Liver (tissue), 9 donors: ENCODE results near the gene ADAM11. TPM values are rescaled to one million over a fixed set of nuclear protein-coding genes. Genes with fewer than 3 reads are reported as not detected.

Experiments
- DNase-seq: peaks from one replicate; pipeline ENCODE4 v3.0.0-alpha.2; 2017; ENCODE audit warnings: low spot score
- H3K27ac ChIP-seq, 2 donors: one replicate each; pipeline ENCODE4 v1.7.0; 2013; ENCODE audit warnings: inconsistent platforms in 2 of 2, low read length in 2 of 2, control low read depth in 1 of 2, low read depth in 1 of 2, mild to moderate bottlenecking in 1 of 2
- H3K27me3 ChIP-seq, 4 donors: one replicate each; pipeline versions ENCODE4 v1.6.1 to v1.7.0; 2013; ENCODE audit warnings: low read length in 3 of 4, inconsistent platforms in 1 of 4, mild to moderate bottlenecking in 1 of 4, moderate library complexity in 1 of 4; ENCODE audit not compliant: control insufficient read depth in 4 of 4, insufficient read depth in 4 of 4
- H3K36me3 ChIP-seq, 4 donors: one replicate each; pipeline versions ENCODE4 v1.6.1 to v1.7.0; 2013; ENCODE audit warnings: low read length in 3 of 4, mild to moderate bottlenecking in 3 of 4, low read depth in 1 of 4, moderate library complexity in 1 of 4; ENCODE audit not compliant: control insufficient read depth in 4 of 4, insufficient read depth in 3 of 4
- H3K4me1 ChIP-seq, 4 donors: one replicate each; pipeline versions ENCODE4 v1.6.1 to v1.7.0; 2013; ENCODE audit warnings: low read length in 3 of 4, mild to moderate bottlenecking in 3 of 4, moderate library complexity in 1 of 4; ENCODE audit not compliant: control insufficient read depth in 4 of 4, insufficient read depth in 4 of 4
- H3K4me3 ChIP-seq, 3 donors: one replicate each; pipeline versions ENCODE4 v1.6.1 to v1.7.0; 2013; ENCODE audit warnings: low read length in 3 of 3, control low read depth in 1 of 3, low read depth in 1 of 3, mild to moderate bottlenecking in 1 of 3
- H3K9ac ChIP-seq, 2 donors: one replicate each; pipeline ENCODE4 v1.7.0; 2013; ENCODE audit warnings: low read length in 2 of 2, mild to moderate bottlenecking in 2 of 2, moderate library complexity in 2 of 2, control low read depth in 1 of 2, low read depth in 1 of 2
- H3K9me3 ChIP-seq, 4 donors: one replicate each; pipeline versions ENCODE4 v1.6.1 to v1.7.0; 2013; ENCODE audit warnings: low read length in 3 of 4; ENCODE audit not compliant: control insufficient read depth in 4 of 4
- EGR1 ChIP-seq, 2 donors: IDR thresholded peaks; 2 replicates each; pipeline ENCODE4 v1.6.1; 2016 to 2018; ENCODE audit warnings: antibody characterized with exemption in 2 of 2, low read depth in 2 of 2
- FOXA1 ChIP-seq: IDR thresholded peaks from 2 replicates; pipeline ENCODE4 v1.6.1; 2016; ENCODE audit warnings: antibody characterized with exemption
- FOXA2 ChIP-seq: IDR thresholded peaks from 2 replicates; pipeline ENCODE4 v1.6.1; 2016; ENCODE audit warnings: antibody characterized with exemption
- HNF4A ChIP-seq, 2 donors: conservative IDR thresholded peaks; 2 replicates each; pipeline ENCODE4 v1.6.1; 2016; ENCODE audit warnings: antibody characterized with exemption in 2 of 2, mild to moderate bottlenecking in 2 of 2
- HNF4G ChIP-seq: IDR thresholded peaks from 2 replicates; pipeline ENCODE4 v1.6.1; 2016; ENCODE audit warnings: antibody characterized with exemption
- JUND ChIP-seq, 2 donors: IDR thresholded peaks; 2 replicates each; pipeline ENCODE4 v1.6.1; 2016; ENCODE audit warnings: antibody characterized with exemption in 2 of 2
- NR2F2 ChIP-seq: IDR thresholded peaks from 2 replicates; pipeline ENCODE4 v1.6.1; 2016; ENCODE audit warnings: antibody characterized with exemption
- RAD21 ChIP-seq, 2 donors: IDR thresholded peaks; 2 replicates each; pipeline ENCODE4 v1.6.1; 2016; ENCODE audit warnings: antibody characterized with exemption in 2 of 2, mild to moderate bottlenecking in 2 of 2
- RXRA ChIP-seq, 2 donors: IDR thresholded peaks; 2 replicates each; pipeline ENCODE4 v1.6.1; 2017 to 2018; ENCODE audit warnings: antibody characterized with exemption in 2 of 2, mild to moderate bottlenecking in 1 of 2
- SP1 ChIP-seq: IDR thresholded peaks from 2 replicates; pipeline ENCODE4 v1.6.1; 2018; ENCODE audit warnings: antibody characterized with exemption, mild to moderate bottlenecking
- TAF1 ChIP-seq: conservative IDR thresholded peaks from 2 replicates; pipeline ENCODE4 v1.6.1; 2016; ENCODE audit warnings: antibody characterized with exemption, mild to moderate bottlenecking
- YY1 ChIP-seq: IDR thresholded peaks from 2 replicates; pipeline ENCODE4 v1.6.1; 2016; ENCODE audit warnings: antibody characterized with exemption, mild to moderate bottlenecking
- WGBS: extraction: QIAGEN DNeasy Blood & Tissue Kit; methylation state at CpG from one replicate; pipeline ENCODE4 v1.1.7; 2013; 5-methylcytosine and 5-hydroxymethylcytosine counted together
- polyA plus RNA-seq, 2 donors: library from polyadenylated mRNA; stranded (reverse) in 1 of 2; unstranded in 1 of 2; fragments of 200-250 nt in 1 of 2; fragments of >200 nt in 1 of 2; fragmentation: Nextera tagmentation in 1 of 2; extraction: Ambion mirVana in 1 of 2; gene quantifications; one replicate each; pipeline versions ENCODE4 v1.2.1 to v1.2.3, GENCODE V29; 2013 to 2015
- total RNA-seq, 2 donors: library from RNA; depleted of rRNA; stranded (reverse); fragments of >200 nt; gene quantifications; one replicate each; pipeline ENCODE4 v1.2.3, GENCODE V29; 2014
- TF ChIP-seq, protein P1 (sequence below): IDR thresholded peaks from 2 replicates; pipeline ENCODE4 v1.6.1; 2016; ENCODE audit warnings: antibody characterized with exemption
- TF ChIP-seq, protein P2 (sequence below): fragments of 150-350 bp; IDR thresholded peaks from 2 replicates; pipeline ENCODE4 v1.5.1; 2017; ENCODE audit warnings: improper control_type of control experiment, low read depth, low read length; ENCODE audit not compliant: missing input control
- TF ChIP-seq, protein P3 (sequence below): IDR thresholded peaks from 2 replicates; pipeline ENCODE4 v1.6.1; 2016; ENCODE audit warnings: antibody characterized with exemption
- TF ChIP-seq, protein P4 (sequence below): IDR thresholded peaks from 2 replicates; pipeline ENCODE4 v1.6.1; 2016; ENCODE audit warnings: antibody characterized with exemption, mild to moderate bottlenecking
- TF ChIP-seq, protein P5 (sequence below): IDR thresholded peaks from 2 replicates; pipeline ENCODE4 v1.6.1; 2016; ENCODE audit warnings: antibody characterized with exemption
- donor health status: healthy.
- donor health status: healthy.
- donor health status: healthy.
- donor health status: healthy.
- donor health status: healthy.

Gene ADAM11
- total and polyA plus RNA-seq, 4 donors = 0.06 to 1.1 (median 0.08) TPM; not detected in 1

DNA sequence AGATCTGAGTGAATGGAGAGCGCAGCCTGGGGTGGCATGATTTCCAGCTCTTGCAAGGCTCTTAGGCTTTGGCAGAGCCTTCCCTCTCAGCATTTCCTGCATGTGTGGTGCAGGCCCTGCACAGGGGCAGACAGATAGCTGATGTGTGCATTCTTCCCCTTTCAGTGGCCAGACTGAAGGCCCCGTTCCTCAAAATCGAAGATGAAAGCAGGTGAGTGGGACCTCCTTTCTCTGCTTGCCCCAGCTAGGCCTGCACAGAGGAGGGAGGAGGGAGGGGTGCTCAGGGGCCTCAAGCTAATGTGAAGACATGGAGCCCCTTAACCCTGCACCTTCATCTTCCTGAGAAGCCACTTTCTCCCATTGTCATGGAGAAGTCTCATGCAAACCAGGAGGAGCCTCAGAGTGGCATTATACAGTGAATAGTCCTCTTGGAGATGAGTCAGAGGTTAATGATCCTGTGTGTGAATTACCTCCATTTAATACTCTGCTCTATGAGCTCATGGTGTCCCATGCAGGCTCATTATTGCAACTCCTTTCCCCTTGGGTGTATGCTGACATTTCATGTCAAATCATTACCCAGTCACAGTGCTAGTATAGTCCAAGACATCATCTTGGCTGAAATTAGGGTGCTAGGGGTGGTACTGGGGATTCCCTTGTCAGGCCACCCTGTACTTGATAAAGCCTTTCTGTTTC is 20.4 kb upstream of the ADAM11 start:
- no peak overlapping the region for H3K4me3 ChIP-seq
- no peaks in the 10 kb centered on the region for H3K27me3 ChIP-seq
- no peaks in the 10 kb centered on the region for H3K9me3 ChIP-seq
- H3K9ac ChIP-seq = no peak overlapping the region
- H3K27ac ChIP-seq = no peak overlapping the region
- no peak for DNase-seq
- TF ChIP-seq HNF4A (conservative IDR thresholded peaks at IDR 0.05) (no peak), YY1 (no peak), EGR1 (IDR thresholded peaks at IDR 0.05; ENCODE audit: low read depth in 2 of 2) (no peak), TAF1 (no peak), HNF4G (no peak), FOXA1 (no peak), RXRA (IDR thresholded peaks at IDR 0.05) (no peak), FOXA2 (no peak), NR2F2 (no peak), JUND (IDR thresholded peaks at IDR 0.05) (no peak)
- TF ChIP-seq, protein P1, sequence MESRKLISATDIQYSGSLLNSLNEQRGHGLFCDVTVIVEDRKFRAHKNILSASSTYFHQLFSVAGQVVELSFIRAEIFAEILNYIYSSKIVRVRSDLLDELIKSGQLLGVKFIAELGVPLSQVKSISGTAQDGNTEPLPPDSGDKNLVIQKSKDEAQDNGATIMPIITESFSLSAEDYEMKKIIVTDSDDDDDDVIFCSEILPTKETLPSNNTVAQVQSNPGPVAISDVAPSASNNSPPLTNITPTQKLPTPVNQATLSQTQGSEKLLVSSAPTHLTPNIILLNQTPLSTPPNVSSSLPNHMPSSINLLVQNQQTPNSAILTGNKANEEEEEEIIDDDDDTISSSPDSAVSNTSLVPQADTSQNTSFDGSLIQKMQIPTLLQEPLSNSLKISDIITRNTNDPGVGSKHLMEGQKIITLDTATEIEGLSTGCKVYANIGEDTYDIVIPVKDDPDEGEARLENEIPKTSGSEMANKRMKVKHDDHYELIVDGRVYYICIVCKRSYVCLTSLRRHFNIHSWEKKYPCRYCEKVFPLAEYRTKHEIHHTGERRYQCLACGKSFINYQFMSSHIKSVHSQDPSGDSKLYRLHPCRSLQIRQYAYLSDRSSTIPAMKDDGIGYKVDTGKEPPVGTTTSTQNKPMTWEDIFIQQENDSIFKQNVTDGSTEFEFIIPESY = no peak
- TF ChIP-seq, protein P2, sequence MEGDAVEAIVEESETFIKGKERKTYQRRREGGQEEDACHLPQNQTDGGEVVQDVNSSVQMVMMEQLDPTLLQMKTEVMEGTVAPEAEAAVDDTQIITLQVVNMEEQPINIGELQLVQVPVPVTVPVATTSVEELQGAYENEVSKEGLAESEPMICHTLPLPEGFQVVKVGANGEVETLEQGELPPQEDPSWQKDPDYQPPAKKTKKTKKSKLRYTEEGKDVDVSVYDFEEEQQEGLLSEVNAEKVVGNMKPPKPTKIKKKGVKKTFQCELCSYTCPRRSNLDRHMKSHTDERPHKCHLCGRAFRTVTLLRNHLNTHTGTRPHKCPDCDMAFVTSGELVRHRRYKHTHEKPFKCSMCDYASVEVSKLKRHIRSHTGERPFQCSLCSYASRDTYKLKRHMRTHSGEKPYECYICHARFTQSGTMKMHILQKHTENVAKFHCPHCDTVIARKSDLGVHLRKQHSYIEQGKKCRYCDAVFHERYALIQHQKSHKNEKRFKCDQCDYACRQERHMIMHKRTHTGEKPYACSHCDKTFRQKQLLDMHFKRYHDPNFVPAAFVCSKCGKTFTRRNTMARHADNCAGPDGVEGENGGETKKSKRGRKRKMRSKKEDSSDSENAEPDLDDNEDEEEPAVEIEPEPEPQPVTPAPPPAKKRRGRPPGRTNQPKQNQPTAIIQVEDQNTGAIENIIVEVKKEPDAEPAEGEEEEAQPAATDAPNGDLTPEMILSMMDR = no peak
- TF ChIP-seq, protein P3, sequence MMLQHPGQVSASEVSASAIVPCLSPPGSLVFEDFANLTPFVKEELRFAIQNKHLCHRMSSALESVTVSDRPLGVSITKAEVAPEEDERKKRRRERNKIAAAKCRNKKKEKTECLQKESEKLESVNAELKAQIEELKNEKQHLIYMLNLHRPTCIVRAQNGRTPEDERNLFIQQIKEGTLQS = no peak
- TF ChIP-seq, protein P4, sequence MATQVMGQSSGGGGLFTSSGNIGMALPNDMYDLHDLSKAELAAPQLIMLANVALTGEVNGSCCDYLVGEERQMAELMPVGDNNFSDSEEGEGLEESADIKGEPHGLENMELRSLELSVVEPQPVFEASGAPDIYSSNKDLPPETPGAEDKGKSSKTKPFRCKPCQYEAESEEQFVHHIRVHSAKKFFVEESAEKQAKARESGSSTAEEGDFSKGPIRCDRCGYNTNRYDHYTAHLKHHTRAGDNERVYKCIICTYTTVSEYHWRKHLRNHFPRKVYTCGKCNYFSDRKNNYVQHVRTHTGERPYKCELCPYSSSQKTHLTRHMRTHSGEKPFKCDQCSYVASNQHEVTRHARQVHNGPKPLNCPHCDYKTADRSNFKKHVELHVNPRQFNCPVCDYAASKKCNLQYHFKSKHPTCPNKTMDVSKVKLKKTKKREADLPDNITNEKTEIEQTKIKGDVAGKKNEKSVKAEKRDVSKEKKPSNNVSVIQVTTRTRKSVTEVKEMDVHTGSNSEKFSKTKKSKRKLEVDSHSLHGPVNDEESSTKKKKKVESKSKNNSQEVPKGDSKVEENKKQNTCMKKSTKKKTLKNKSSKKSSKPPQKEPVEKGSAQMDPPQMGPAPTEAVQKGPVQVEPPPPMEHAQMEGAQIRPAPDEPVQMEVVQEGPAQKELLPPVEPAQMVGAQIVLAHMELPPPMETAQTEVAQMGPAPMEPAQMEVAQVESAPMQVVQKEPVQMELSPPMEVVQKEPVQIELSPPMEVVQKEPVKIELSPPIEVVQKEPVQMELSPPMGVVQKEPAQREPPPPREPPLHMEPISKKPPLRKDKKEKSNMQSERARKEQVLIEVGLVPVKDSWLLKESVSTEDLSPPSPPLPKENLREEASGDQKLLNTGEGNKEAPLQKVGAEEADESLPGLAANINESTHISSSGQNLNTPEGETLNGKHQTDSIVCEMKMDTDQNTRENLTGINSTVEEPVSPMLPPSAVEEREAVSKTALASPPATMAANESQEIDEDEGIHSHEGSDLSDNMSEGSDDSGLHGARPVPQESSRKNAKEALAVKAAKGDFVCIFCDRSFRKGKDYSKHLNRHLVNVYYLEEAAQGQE = no peak
- WGBS = 85% methylated on average over 3 of the region's 3 CpGs
- no peaks in the 10 kb centered on the region for H3K4me1 ChIP-seq
- H3K36me3 ChIP-seq = no peaks in the 10 kb centered on the region

DNA sequence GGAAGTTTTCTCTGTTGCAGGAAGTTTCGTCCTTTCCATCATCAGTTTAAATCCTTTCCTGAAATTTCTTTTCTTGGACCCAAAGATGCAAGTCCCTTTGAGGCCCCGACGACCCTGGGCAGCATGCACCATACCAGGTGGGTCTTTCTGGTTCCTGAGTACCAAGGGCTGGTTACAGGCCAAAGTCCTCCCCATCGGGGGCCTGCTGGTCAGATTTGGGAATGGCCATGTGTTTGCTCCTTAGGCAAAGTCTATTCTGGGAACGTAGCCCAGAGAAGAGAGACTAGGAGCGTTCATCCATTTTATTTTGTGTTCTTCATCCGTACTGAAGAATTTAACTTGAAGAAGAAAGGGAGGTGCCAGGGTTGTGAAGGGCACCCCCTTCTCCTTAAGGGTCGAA is 17.5 kb upstream of the ADAM11 start:
- no peak for DNase-seq
- 96% methylated on average over 8 of the region's 8 CpGs for WGBS

More for the DNA sequence above, 17.5 kb upstream of the ADAM11 start:
- Histone ChIP-seq H3K9ac (no peak overlapping the region), H3K36me3 (no peaks in the 10 kb centered on the region), H3K27me3 (no peaks in the 10 kb centered on the region), H3K4me1 (no peaks in the 10 kb centered on the region), H3K27ac (no peak overlapping the region), H3K4me3 (no peak overlapping the region), H3K9me3 (no peaks in the 10 kb centered on the region)
- TF ChIP-seq, protein P5, sequence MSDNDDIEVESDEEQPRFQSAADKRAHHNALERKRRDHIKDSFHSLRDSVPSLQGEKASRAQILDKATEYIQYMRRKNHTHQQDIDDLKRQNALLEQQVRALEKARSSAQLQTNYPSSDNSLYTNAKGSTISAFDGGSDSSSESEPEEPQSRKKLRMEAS = no peak
- TF ChIP-seq YY1 (no peak), RAD21 (IDR thresholded peaks at IDR 0.05) (no peak), HNF4A (conservative IDR thresholded peaks at IDR 0.05) (no peak), SP1 (no peak), RXRA (IDR thresholded peaks at IDR 0.05) (no peak), TAF1 (no peak)
- TF ChIP-seq, protein P2 = no peak
- TF ChIP-seq, protein P4 = no peak
